Stimulated activated CD8-positive, alpha-beta memory T cell treated with anti-CD3 and anti-CD28 coated beads, Interleukin-4, amount 100 ng/mL, for 24 hours (primary cell): ENCODE measurements around the gene DGKZ.
A peak's percentile ranks its signal among the peaks of the same experiment; 100 is the strongest.

Experiments
- DNase-seq: peaks from one replicate; pipeline ENCODE4 v3.0.0-alpha.2; 2020; ENCODE audit warnings: low read depth

Gene DGKZ

GRCh38 chr11:46392421-46393230 lies 45.4 kb downstream of the DGKZ start:
- DNase-seq = peak; percentile 66

GRCh38 chr11:46393231-46393616 lies 46.0 kb downstream of the DGKZ start:
- no peak for DNase-seq

GRCh38 chr11:46393759-46394158 lies 46.5 kb downstream of the DGKZ start:
- no peak for DNase-seq

GRCh38 chr11:46397526-46397925 lies 50.3 kb downstream of the DGKZ start:
- no peak for DNase-seq

GRCh38 chr11:46402957-46403902 lies 56.0 kb downstream of the DGKZ start:
- no peak for DNase-seq

- no peak for DNase-seq
These were observed 57.3 kb downstream of the DGKZ start for GRCh38 chr11:46404476-46405017.

GRCh38 chr11:46407635-46408034 lies 60.4 kb downstream of the DGKZ start:
- no peak for DNase-seq

- no peak for DNase-seq
These were observed 61.2 kb downstream of the DGKZ start for GRCh38 chr11:46408407-46408986.

- no peak for DNase-seq
These were observed 62.8 kb downstream of the DGKZ start for GRCh38 chr11:46410021-46410420.

- no peak for DNase-seq
These were observed 66.7 kb downstream of the DGKZ start for GRCh38 chr11:46413760-46414465.

- DNase-seq = no peak
These were observed 67.2 kb downstream of the DGKZ start for GRCh38 chr11:46414466-46414796.

- no peak for DNase-seq
These were observed 67.6 kb downstream of the DGKZ start for GRCh38 chr11:46414879-46415278.

GRCh38 chr11:46417711-46418110 lies 70.4 kb downstream of the DGKZ start:
- no peak for DNase-seq

GRCh38 chr11:46418751-46419150 lies 71.5 kb downstream of the DGKZ start:
- DNase-seq = no peak

GRCh38 chr11:46420513-46420912 lies 73.2 kb downstream of the DGKZ start:
- DNase-seq = no peak

GRCh38 chr11:46421257-46421880 lies 74.1 kb downstream of the DGKZ start:
- DNase-seq = no peak

GRCh38 chr11:46422588-46422987 lies 75.3 kb downstream of the DGKZ start:
- no peak for DNase-seq

GRCh38 chr11:46426233-46426991 lies 79.1 kb downstream of the DGKZ start:
- no peak for DNase-seq

- DNase-seq = no peak
These were observed 80.1 kb downstream of the DGKZ start for GRCh38 chr11:46427364-46427763.

GRCh38 chr11:46429717-46430116 lies 82.5 kb downstream of the DGKZ start:
- DNase-seq = no peak
